ENCODE data around the gene LRRN3.

- TF ChIP-seq SMC3 (IDR thresholded peaks at IDR 0.05; ENCODE audit: low read depth, low read length) (no peak), POLR2AphosphoS5 (IDR thresholded peaks at IDR 0.05; ENCODE audit: low read depth, low read length) (peak; percentile 28; the same call in 1 of the 2 replicates), RXRA (IDR thresholded peaks at IDR 0.05; ENCODE audit: borderline replicate concordance, low read depth) (peak; percentile 57; the same call in 1 of the 2 replicates), RAD21 (IDR thresholded peaks at IDR 0.05; ENCODE audit: low read length) (no peak), USF1 (IDR thresholded peaks at IDR 0.05; ENCODE audit: borderline replicate concordance, low read depth) (no peak), NRF1 (IDR thresholded peaks at IDR 0.05; ENCODE audit: low read depth, low read length) (no peak), FOXJ3 (CRISPR knock-in tag; IDR thresholded peaks at IDR 0.05) (no peak), ZBTB33 (IDR thresholded peaks at IDR 0.05; ENCODE audit: borderline replicate concordance, low read depth) (0 out of 2 replicates have a peak, but pooled peaks have one; percentile 18), EZH2phosphoT487 (IDR thresholded peaks at IDR 0.05; ENCODE audit: borderline replicate concordance, low read depth) (no peak), NFIC (IDR thresholded peaks at IDR 0.05; ENCODE audit: borderline replicate concordance) (peak; percentile 63; the same call in 1 of the 2 replicates), REST (IDR thresholded peaks at IDR 0.05; ENCODE audit: low read depth, low read length) (no peak), JUND (IDR thresholded peaks at IDR 0.05) (peak; percentile 63)
- TF ChIP-seq, protein P1, sequence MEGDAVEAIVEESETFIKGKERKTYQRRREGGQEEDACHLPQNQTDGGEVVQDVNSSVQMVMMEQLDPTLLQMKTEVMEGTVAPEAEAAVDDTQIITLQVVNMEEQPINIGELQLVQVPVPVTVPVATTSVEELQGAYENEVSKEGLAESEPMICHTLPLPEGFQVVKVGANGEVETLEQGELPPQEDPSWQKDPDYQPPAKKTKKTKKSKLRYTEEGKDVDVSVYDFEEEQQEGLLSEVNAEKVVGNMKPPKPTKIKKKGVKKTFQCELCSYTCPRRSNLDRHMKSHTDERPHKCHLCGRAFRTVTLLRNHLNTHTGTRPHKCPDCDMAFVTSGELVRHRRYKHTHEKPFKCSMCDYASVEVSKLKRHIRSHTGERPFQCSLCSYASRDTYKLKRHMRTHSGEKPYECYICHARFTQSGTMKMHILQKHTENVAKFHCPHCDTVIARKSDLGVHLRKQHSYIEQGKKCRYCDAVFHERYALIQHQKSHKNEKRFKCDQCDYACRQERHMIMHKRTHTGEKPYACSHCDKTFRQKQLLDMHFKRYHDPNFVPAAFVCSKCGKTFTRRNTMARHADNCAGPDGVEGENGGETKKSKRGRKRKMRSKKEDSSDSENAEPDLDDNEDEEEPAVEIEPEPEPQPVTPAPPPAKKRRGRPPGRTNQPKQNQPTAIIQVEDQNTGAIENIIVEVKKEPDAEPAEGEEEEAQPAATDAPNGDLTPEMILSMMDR (IDR thresholded peaks at IDR 0.05) = no peak
- TF ChIP-seq, protein P2, sequence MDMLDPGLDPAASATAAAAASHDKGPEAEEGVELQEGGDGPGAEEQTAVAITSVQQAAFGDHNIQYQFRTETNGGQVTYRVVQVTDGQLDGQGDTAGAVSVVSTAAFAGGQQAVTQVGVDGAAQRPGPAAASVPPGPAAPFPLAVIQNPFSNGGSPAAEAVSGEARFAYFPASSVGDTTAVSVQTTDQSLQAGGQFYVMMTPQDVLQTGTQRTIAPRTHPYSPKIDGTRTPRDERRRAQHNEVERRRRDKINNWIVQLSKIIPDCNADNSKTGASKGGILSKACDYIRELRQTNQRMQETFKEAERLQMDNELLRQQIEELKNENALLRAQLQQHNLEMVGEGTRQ (IDR thresholded peaks at IDR 0.05; ENCODE audit: borderline replicate concordance, low read depth, low read length) = no peak
Observed at GRCh38 chr7:111138193-111138569, 47.3 kb downstream of the LRRN3 start.

Measured in SK-N-SH (cell line).